Heart left ventricle (tissue), 16 donors: Measurements from ENCODE around the gene MPPE1. TPM values are rescaled to one million over a fixed set of nuclear protein-coding genes. Genes with fewer than 3 reads are reported as not detected.

Experiments used
- ATAC-seq, 4 donors: fragments of 200-7000 bp; cut with Tn5 transposase; one replicate each; pipeline ENCODE4 v1.9.1; 2020 to 2022; ENCODE audit warnings: moderate library complexity in 4 of 4, mild to moderate bottlenecking in 3 of 4, moderate number of reproducible peaks in 1 of 4
- DNase-seq, 5 donors: peaks; one replicate each; pipeline ENCODE4 v3.0.0-alpha.2; 2020
- H3K27ac ChIP-seq, 12 donors: fragments of 200-600 bp; sonication (generic) in 4 of 12; one replicate each; pipeline versions ENCODE4 v1.5.0 to v1.8.0; 2016 to 2022; ENCODE audit warnings: mild to moderate bottlenecking in 2 of 12
- H3K27me3 ChIP-seq, 9 donors: fragments of 200-600 bp; sonication (generic) in 2 of 9; one replicate each; pipeline versions ENCODE4 v1.5.1 to v1.8.0; 2016 to 2022; ENCODE audit warnings: mild to moderate bottlenecking in 3 of 9
- H3K36me3 ChIP-seq, 9 donors: fragments of 200-600 bp; sonication (generic) in 2 of 9; one replicate each; pipeline versions ENCODE4 v1.5.0 to v1.8.0; 2018 to 2022; ENCODE audit warnings: mild to moderate bottlenecking in 2 of 9
- H3K4me1 ChIP-seq, 12 donors: fragments of 200-600 bp; sonication (generic) in 4 of 12; one replicate each; pipeline versions ENCODE4 v1.5.0 to v1.8.0; 2016 to 2022; ENCODE audit warnings: mild to moderate bottlenecking in 3 of 12
- H3K4me3 ChIP-seq, 12 donors: fragments of 200-600 bp; sonication (generic) in 4 of 12; one replicate each; pipeline versions ENCODE4 v1.5.0 to v1.8.0; 2017 to 2022; ENCODE audit warnings: mild to moderate bottlenecking in 9 of 12, moderate library complexity in 4 of 12
- H3K9me3 ChIP-seq, 12 donors: fragments of 200-600 bp; sonication (generic) in 4 of 12; one replicate each; pipeline versions ENCODE4 v1.5.0 to v1.8.0; 2016 to 2022; ENCODE audit warnings: mild to moderate bottlenecking in 1 of 12
- CTCF ChIP-seq, 12 donors: fragments of 200-600 bp; sonication (generic) in 4 of 12; IDR thresholded peaks; one replicate each; pipeline versions ENCODE4 v1.5.0 to v1.8.0; 2018 to 2022; ENCODE audit warnings: antibody characterized with exemption in 12 of 12, mild to moderate bottlenecking in 5 of 12
- POLR2A ChIP-seq, 2 donors: fragments of 450-650 bp; IDR thresholded peaks; one replicate each; pipeline ENCODE4 v1.6.1; 2017; ENCODE audit warnings: antibody characterized with exemption in 2 of 2, mild to moderate bottlenecking in 2 of 2, moderate library complexity in 2 of 2
- WGBS, 4 donors: extraction: QIAGEN DNeasy Blood & Tissue Kit in 2 of 4; methylation state at CpG; one replicate each; pipeline versions ENCODE4 v1.1.5 to v1.1.7; 2013 to 2018; 5-methylcytosine and 5-hydroxymethylcytosine counted together
- intact Hi-C, 10 donors: fragments of 100-400 bp; cut with DNase I; formaldehyde crosslinking; loops; one replicate each; pipeline versions ENCODE4 v1.11.1 to v1.14.2; 2022
- polyA plus RNA-seq, 2 donors: library from polyadenylated mRNA; stranded (reverse); fragments of 200-250 nt; gene quantifications; one replicate each; pipeline ENCODE4 v1.2.3, GENCODE V29; 2013
- total RNA-seq, 9 donors: library from RNA; depleted of rRNA in 2 of 9; stranded (reverse); fragments of >200 nt in 2 of 9; fragmentation: NEBNext Ultra II Directional in 3 of 9; extraction: Animal tissue kit (Norgen Biotek cat#: 25700) in 3 of 9; gene quantifications; one replicate each; pipeline versions ENCODE4 v1.1.0 to v1.2.4, GENCODE V29; 2016 to 2023
- donor health status: ischemic (EF 13 %, LVEDD 7.1; RV severe dilation, severe dysfunction).
- donor health status: healthy with polysubstance abuse.
- donor health status: DM: no; HTN: yes; CAD: no.
- donor health status: DM: no; HTN: no; CAD: no.
- donor health status: ischemic (EF 25% LVEDD 6.9; RV normal size, moderate dysfunction).
- donor health status: ischemic (EF 25% LVEDD 5.7; RV mildly dilated, moderate dysfunction).
- donor health status: healthy.
- donor health status: DM: yes; HTN: yes; CAD: no.
- donor health status: ischemic (EF 35%, LVEDD 5.7; RV mildly dilated, moderate dysfunction).
- donor health status: nonischemic (EF 11% LVEDD 7.7; RV severe dilation, severe dysfunction).
- donor health status: DM: yes; HTN: yes; CAD: no.
- donor health status: PGD.
- donor health status: ischemic (EF 29% LVEDD 5.4; RV normal size, mild dysfunction).
- donor health status: nonischemic (EF 23%, LVEDD 6.1; RV moderate dilation, normal function).

MPPE1 gene
- total and polyA plus RNA-seq, 11 donors = 17.8 to 45.5 (median 29.6) TPM

GRCh38 chr18:11891737-11892136, 16.4 kb downstream of the MPPE1 start:
- H3K4me1 ChIP-seq = peaks cover 0 to 15% (median 0%) of the 10 kb centered on the region in 12 donors
- ATAC-seq (no peak), DNase-seq (no peak)
- H3K27me3 ChIP-seq = no peaks in the 10 kb centered on the region
- H3K9me3 ChIP-seq = no peaks in the 10 kb centered on the region
- intact Hi-C loops = no loop called here
- no peak overlapping the region for H3K4me3 ChIP-seq
- H3K27ac ChIP-seq = no peak overlapping the region
- H3K36me3 ChIP-seq = peaks cover 0 to 98% (median 84%) of the 10 kb centered on the region in 9 donors
- WGBS, 4 donors = 95 to 99% (median 97%) methylated on average over 9 of the region's 9 CpGs
- TF ChIP-seq POLR2A (IDR thresholded peaks at IDR 0.05) (no peak), CTCF (IDR thresholded peaks at IDR 0.05) (no peak)

- WGBS, 4 donors = 95 to 99% (median 97%) methylated on average over 5 of the region's 5 CpGs
- Histone ChIP-seq H3K27ac (no peak overlapping the region), H3K4me1 (peaks cover 0 to 17% (median 0%) of the 10 kb centered on the region in 12 donors), H3K27me3 (no peaks in the 10 kb centered on the region), H3K36me3 (peaks cover 0 to 100% (median 86%) of the 10 kb centered on the region in 9 donors), H3K4me3 (no peak overlapping the region), H3K9me3 (no peaks in the 10 kb centered on the region)
- intact Hi-C loops = no loop called here
- no peak for ATAC-seq
- DNase-seq = no peak
- TF ChIP-seq CTCF (IDR thresholded peaks at IDR 0.05) (no peak), POLR2A (IDR thresholded peaks at IDR 0.05) (no peak)
These were observed 18.8 kb downstream of the MPPE1 start for GRCh38 chr18:11889284-11889683.

- 90 to 98% (median 95%) methylated on average over 2 of the region's 2 CpGs for WGBS, 4 donors
- intact Hi-C loops = no loop called here
These were observed 19.4 kb downstream of the MPPE1 start for GRCh38 chr18:11888726-11889125.

More at GRCh38 chr18:11888726-11889125, 19.4 kb downstream of the MPPE1 start:
- no peaks in the 10 kb centered on the region for H3K27me3 ChIP-seq
- H3K4me1 ChIP-seq = peaks cover 0 to 13% (median 0%) of the 10 kb centered on the region in 12 donors
- DNase-seq = no peak
- no peaks in the 10 kb centered on the region for H3K9me3 ChIP-seq
- TF ChIP-seq CTCF (IDR thresholded peaks at IDR 0.05) (no peak), POLR2A (IDR thresholded peaks at IDR 0.05) (no peak)
- no peak overlapping the region for H3K27ac ChIP-seq
- peaks cover 0 to 100% (median 91%) of the 10 kb centered on the region in 9 donors for H3K36me3 ChIP-seq
- H3K4me3 ChIP-seq = no peak overlapping the region
- ATAC-seq = no peak
